Astrocyte (in vitro differentiated cells and primary cell): ENCODE measurements around the gene ABCC10. TPM values are rescaled to one million over a fixed set of nuclear protein-coding genes. Genes with fewer than 3 reads are reported as not detected.
"Not testable (repeated sequence)": the region's sequence is repeated elsewhere in the genome, so short reads cannot be mapped to it uniquely, and the experiment has no call there.

ENCODE experiments used
- DNase-seq: peaks from one replicate; pipeline ENCODE4 v3.0.0-alpha.2; 2010; ENCODE audit warnings: low read depth
- FAIRE-seq: peaks from 2 replicates; lab custom pipeline; 2011; peaks lifted over from hg19 to GRCh38; lab: Jason Lieb, UNC
- H2AFZ ChIP-seq: 2 replicates; pipeline ENCODE4 v1.6.0; 2012; ENCODE audit warnings: low read depth, low read length, inconsistent platforms
- H3K27ac ChIP-seq: 2 replicates; pipeline ENCODE4 v1.5.1; 2011; ENCODE audit warnings: low read depth, low read length, inconsistent platforms
- H3K27me3 ChIP-seq: 2 replicates; pipeline ENCODE4 v1.6.0; 2011; ENCODE audit warnings: low read length, inconsistent platforms; ENCODE audit not compliant: insufficient read depth
- H3K36me3 ChIP-seq: 2 replicates; pipeline ENCODE4 v1.5.1; 2011; ENCODE audit warnings: low read length, inconsistent platforms; ENCODE audit not compliant: insufficient read depth
- H3K4me1 ChIP-seq: 2 replicates; pipeline ENCODE4 v1.5.1; 2011; ENCODE audit warnings: low read length, inconsistent platforms; ENCODE audit not compliant: insufficient read depth
- H3K4me2 ChIP-seq: 2 replicates; pipeline ENCODE4 v1.6.0; 2012; ENCODE audit warnings: low read length, inconsistent platforms
- H3K4me3 ChIP-seq: 2 replicates; pipeline ENCODE4 v1.5.1; 2011; ENCODE audit warnings: low read depth, mild to moderate bottlenecking, low read length, inconsistent platforms; ENCODE audit not compliant: insufficient read depth
- H3K79me2 ChIP-seq: 2 replicates; pipeline ENCODE4 v1.6.0; 2012; ENCODE audit warnings: mild to moderate bottlenecking, low read length, inconsistent platforms; ENCODE audit not compliant: insufficient read depth
- H3K9ac ChIP-seq: 2 replicates; pipeline ENCODE4 v1.6.0; 2012; ENCODE audit warnings: mild to moderate bottlenecking, low read length, inconsistent platforms
- H3K9me3 ChIP-seq: 2 replicates; pipeline ENCODE4 v1.5.1; 2012; ENCODE audit warnings: low read depth, mild to moderate bottlenecking, low read length, inconsistent platforms; ENCODE audit not compliant: insufficient read depth
- H4K20me1 ChIP-seq: 2 replicates; pipeline ENCODE4 v1.6.0; 2012; ENCODE audit warnings: low read length, inconsistent platforms; ENCODE audit not compliant: insufficient read depth
- H3K27ac Mint-ChIP-seq: one replicate; pipeline ENCODE4 v1.8.0; 2021; ENCODE audit warnings: mild to moderate bottlenecking, mixed read lengths; ENCODE audit not compliant: unreplicated experiment
- H3K27me3 Mint-ChIP-seq: one replicate; pipeline ENCODE4 v1.8.0; 2021; ENCODE audit warnings: low read depth, mixed read lengths; ENCODE audit not compliant: unreplicated experiment
- H3K36me3 Mint-ChIP-seq: one replicate; pipeline ENCODE4 v1.8.0; 2021; ENCODE audit warnings: low read depth, mixed read lengths; ENCODE audit not compliant: unreplicated experiment
- H3K4me1 Mint-ChIP-seq: one replicate; pipeline ENCODE4 v1.8.0; 2021; ENCODE audit warnings: low read depth, mixed read lengths; ENCODE audit not compliant: unreplicated experiment
- H3K4me3 Mint-ChIP-seq: one replicate; pipeline ENCODE4 v1.8.0; 2021; ENCODE audit warnings: mild to moderate bottlenecking, moderate library complexity, mixed read lengths; ENCODE audit not compliant: unreplicated experiment
- H3K9me3 Mint-ChIP-seq: one replicate; pipeline ENCODE4 v1.8.0; 2021; ENCODE audit warnings: mild to moderate bottlenecking, mixed read lengths; ENCODE audit not compliant: unreplicated experiment
- CTCF ChIP-seq: IDR thresholded peaks from 2 replicates; pipeline ENCODE4 v1.5.1; 2011; ENCODE audit warnings: low read depth, mild to moderate bottlenecking, inconsistent platforms, low read length, moderate library complexity; ENCODE audit not compliant: insufficient read depth
- EZH2 ChIP-seq: IDR thresholded peaks from 2 replicates; pipeline ENCODE4 v1.6.1; 2012; ENCODE audit warnings: mild to moderate bottlenecking, low read length, inconsistent platforms; ENCODE audit not compliant: insufficient read depth
- total RNA-seq: library from RNA; stranded (reverse); gene quantifications from 2 replicates; pipeline ENCODE4 v1.2.1, GENCODE V29; 2021

The ABCC10 gene
- total RNA-seq, 1 donor from 2014 or later: 37.2 TPM

- Histone ChIP-seq H3K4me2 (no peak overlapping the region), H3K79me2 (no peaks in the 10 kb centered on the region), H3K4me3 (no peak overlapping the region), H3K27ac (no peak overlapping the region), H3K27me3 (no peaks in the 10 kb centered on the region), H4K20me1 (no peaks in the 10 kb centered on the region), H3K36me3 (no peaks in the 10 kb centered on the region), H3K4me1 (peaks cover 7% of the 10 kb centered on the region), H2AFZ (no peak overlapping the region), H3K9me3 (no peaks in the 10 kb centered on the region), H3K9ac (no peak overlapping the region)
- Mint-ChIP-seq H3K27ac (no peak overlapping the region), H3K4me1 (peaks cover 17% of the 10 kb centered on the region), H3K4me3 (no peak overlapping the region), H3K27me3 (peaks cover 9% of the 10 kb centered on the region), H3K9me3 (no peaks in the 10 kb centered on the region), H3K36me3 (no peaks in the 10 kb centered on the region)
- no peak for DNase-seq
- no peak for FAIRE-seq
- TF ChIP-seq EZH2 (no peak), CTCF (no peak)
These were observed 40.8 kb upstream of the ABCC10 start for GRCh38 chr6:43386492-43386891.

GRCh38 chr6:43389730-43390295 is 37.5 kb upstream of the ABCC10 start:
- FAIRE-seq (no peak), DNase-seq (no peak)
- no peak overlapping the region for H3K4me2 ChIP-seq
- Mint-ChIP-seq H3K4me3 (no peak overlapping the region), H3K4me1 (peaks cover 9% of the 10 kb centered on the region), H3K9me3 (no peaks in the 10 kb centered on the region), H3K36me3 (no peaks in the 10 kb centered on the region), H3K27ac (peak overlapping the region; percentile 30), H3K27me3 (peaks cover 21% of the 10 kb centered on the region)
- no peaks in the 10 kb centered on the region for H3K79me2 ChIP-seq
- no peak overlapping the region for H3K4me3 ChIP-seq
- H3K4me1 ChIP-seq: peaks cover 3% of the 10 kb centered on the region
- H4K20me1 ChIP-seq: no peaks in the 10 kb centered on the region
- no peak overlapping the region for H3K27ac ChIP-seq
- H3K36me3 ChIP-seq: no peaks in the 10 kb centered on the region
- no peak overlapping the region for H3K9ac ChIP-seq
- H3K9me3 ChIP-seq: no peaks in the 10 kb centered on the region
- TF ChIP-seq CTCF (no peak), EZH2 (no peak)
- H2AFZ ChIP-seq: no peak overlapping the region
- peaks cover 2% of the 10 kb centered on the region for H3K27me3 ChIP-seq

GRCh38 chr6:43390753-43391439 is 36.4 kb upstream of the ABCC10 start:
- not testable (repeated sequence) for H3K36me3 ChIP-seq, H3K4me1 ChIP-seq, H3K27ac ChIP-seq, H2AFZ ChIP-seq, DNase-seq, H3K9me3 ChIP-seq, H3K27me3 ChIP-seq, H3K4me2 ChIP-seq, H3K79me2 ChIP-seq, H3K4me3 Mint-ChIP-seq, H3K36me3 Mint-ChIP-seq, H3K9ac ChIP-seq, H3K9me3 Mint-ChIP-seq, FAIRE-seq, H3K4me3 ChIP-seq, H4K20me1 ChIP-seq, H3K4me1 Mint-ChIP-seq
- Mint-ChIP-seq H3K27ac (peak overlapping the region; percentile 70), H3K27me3 (peaks cover 21% of the 10 kb centered on the region)
